NCI-H345 (cell line): ENCODE results near the gene AKIRIN2.
A peak's percentile ranks its signal among the peaks of the same experiment; 100 is the strongest.
"Not testable (repeated sequence)": the region's sequence is repeated elsewhere in the genome, so short reads cannot be mapped to it uniquely, and the experiment has no call there.

ENCODE experiments used
- DNase-seq: peaks from one replicate; lab custom pipeline; 2025; lab: John Stamatoyannopoulos, UW

AKIRIN2 gene

DNA sequence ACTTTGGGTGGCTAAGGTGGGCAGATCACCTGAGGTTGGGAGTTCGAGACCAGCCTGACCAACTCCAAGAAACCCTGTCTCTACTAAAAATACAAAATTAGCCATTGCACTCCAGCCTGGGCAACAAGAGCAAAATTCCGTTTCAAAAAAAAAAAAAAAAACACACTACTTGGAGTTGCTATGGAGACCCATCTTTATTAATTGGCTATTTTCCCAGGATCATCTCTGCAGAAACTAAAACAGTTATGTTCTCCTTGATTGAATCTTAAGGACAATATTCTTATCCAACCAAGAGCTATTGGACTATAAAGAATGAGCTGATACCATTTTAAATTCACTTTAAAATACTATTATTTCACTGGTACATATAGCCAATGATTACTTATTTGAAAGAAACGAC lies 14.7 kb downstream of the AKIRIN2 start:
- DNase-seq, result no peak

DNA sequence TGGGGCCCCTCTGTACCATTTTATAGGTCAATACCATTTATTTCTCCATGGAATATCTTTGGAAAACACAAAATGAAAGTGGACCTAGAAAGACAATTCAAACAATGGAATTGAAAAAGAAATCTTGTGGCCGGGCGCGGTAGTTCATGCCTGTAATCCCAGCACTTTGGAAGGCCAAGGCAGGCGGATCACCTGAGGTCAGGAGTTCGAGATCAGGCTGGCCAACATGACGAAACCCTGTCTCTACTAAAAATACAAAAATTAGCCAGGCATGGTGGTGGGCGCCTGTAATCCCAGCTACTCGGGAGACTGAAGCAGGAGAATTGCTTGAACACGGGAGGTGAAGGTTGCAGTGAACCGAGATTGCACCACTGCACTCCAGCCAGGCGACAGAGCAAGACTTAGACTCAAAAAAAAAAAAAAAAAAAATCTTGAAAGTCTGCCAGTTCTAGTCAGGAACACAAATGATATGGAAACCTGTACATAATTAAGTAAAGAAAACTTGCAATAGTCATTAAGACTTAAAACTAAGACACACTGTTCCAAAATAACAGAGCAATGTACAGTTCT lies 15.3 kb downstream of the AKIRIN2 start:
- not testable (repeated sequence) for DNase-seq

DNA sequence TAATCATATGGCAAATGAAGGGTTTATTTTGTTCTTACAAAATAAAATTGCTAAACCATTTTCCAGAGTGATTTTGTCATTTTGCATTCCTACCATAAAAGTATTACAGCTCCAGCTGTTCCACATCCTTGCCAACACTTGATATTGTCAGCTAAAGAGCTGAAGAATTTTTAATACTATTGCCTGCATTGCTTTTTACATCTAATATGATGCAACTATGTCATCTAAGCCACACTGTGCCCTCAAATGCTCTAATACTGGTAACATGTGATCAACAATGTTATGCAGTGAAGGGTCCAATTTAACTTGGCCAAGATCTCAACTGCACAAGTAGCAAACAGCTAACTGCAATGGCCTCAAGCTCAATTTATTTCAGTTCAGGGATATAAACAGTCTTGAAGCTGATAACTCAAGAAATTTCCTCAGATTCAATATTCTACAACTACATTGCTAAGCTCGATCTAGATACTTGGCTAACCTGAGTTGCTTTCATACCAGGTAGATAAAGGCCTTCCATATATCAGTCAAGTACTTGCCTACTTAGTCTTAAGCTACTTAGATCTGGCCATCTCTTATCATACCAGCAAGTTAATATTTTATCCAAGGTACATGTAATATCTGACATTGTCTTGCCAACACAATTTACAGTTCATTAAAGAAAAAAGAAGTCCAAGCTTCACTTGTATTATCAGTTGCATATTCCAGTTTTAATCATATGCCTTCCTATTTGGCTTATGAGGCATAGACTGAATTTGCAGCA lies 17.0 kb downstream of the AKIRIN2 start:
- no peak for DNase-seq

DNA sequence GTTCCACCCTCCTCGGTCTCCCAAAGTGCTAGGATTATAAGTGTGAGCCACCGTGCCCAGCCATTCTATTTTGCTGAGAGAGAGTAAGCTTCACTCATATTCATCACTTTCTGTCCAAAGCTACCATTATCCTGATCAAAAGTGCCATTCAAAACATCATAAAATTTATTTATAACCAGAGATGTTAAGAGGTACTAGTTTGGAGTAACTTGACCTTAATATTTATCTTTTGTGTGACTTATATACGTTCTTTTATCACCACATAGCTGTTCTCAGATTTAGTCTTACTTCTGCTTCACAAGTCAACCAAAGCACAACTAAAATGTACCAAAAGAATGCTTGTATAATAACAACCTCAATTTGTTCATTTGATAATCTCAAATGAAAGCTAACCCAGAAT lies 18.1 kb downstream of the AKIRIN2 start:
- DNase-seq, result no peak

DNA sequence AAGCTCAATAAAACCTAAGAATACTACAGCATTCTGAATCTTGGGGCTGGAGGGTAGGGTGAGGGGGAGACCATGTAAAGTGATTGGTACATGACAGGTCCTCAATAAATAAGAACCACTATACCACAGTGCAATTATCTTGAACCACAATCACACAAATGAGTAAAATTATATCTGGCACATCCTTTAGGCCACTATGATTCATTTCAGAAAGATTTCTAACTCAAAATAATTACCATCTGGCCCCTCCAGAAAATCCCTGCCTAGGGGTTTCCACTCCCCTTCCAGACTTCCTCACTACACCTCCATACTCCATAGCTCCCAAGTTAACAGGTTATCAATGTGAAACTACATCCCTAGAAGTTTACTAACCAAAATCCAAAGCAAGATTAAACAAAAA lies 19.7 kb downstream of the AKIRIN2 start:
- DNase-seq, result no peak

DNA sequence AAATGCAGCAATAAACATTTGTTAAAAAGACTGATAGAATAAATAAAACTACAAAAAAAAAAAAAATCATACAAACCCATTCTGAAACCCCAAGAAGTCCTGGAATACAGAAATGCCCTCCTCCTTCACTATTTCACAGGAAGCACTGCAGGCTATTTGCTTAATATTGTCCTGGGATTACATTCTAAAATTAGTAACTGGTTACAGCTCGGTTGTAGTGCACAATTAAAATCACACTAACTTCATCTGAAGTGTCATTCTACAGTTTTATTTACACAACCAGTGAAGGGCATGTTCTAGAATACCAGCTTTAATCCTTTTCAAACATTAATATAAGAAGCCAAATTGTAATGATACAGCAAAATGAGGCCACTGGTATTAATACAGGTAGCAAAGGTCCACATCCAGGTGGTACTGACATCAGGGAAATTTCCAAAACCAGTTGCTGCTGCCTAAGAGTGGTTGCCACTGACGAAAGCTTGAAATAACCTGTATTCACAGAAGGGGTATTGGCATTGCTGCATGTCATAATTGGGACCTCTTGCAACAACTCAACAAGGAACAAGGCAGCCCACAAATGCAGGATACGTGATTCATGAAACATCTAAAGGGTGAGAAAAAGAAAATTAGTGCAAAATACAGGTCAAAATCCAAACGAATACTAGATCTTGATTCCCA lies 26.9 kb downstream of the AKIRIN2 start:
- DNase-seq, result peak; percentile 25

DNA sequence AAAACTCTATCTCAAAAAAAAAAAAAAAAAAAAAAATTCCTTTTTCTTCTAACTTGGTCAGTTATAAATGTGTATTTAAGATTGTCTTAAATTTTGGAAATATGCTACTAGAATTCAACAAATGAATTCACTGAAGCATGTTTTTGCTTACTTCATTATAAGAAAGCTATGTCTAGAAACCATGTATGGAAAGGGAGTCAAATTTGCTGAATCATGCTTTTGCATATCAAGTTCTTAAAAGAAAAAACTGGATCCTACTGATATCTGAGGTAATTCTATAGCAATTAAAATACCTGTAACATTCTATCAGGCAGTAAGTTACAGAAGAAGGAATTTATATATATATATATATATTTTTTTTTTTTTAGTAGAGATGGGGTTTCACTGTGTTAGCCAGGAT lies 27.7 kb downstream of the AKIRIN2 start:
- no peak for DNase-seq

DNA sequence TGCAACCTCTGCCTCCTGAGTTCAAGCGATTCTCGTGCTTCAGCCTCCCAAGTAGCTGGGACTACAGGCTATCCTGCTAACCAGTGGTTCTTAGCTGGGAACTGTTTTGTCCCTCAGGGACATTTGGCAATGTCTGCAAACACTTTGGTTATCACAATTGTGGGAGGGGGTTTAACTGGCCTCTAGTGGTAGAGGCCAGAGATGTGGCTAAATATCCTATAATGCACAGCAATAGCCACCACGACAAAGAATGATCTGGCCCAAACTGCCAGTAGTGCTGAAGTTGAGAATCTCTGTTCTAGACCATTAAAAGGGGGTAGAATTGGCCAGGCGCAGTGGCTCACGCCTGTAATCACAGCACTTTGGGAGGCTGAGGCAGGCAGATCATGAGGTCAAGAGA lies 28.8 kb downstream of the AKIRIN2 start:
- DNase-seq, result no peak

DNA sequence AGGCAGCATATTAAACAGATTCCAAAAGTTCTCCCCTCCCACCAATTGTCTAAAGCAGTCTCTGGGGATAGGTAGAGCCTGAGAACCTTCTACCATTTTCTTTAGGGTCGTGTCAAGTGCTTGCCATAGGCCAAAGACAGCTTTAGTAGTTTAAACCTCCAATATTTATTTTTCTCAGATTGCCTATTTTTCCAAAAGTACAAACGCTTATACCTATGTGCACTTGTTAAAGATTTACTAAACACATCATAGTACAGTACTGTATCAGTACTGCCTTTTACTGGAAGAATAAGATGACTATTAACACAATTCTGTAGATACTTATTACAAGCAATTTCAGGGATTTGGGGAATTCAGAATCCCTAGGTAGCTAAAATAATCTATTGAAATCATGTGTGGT lies 29.4 kb downstream of the AKIRIN2 start:
- DNase-seq, result no peak

DNA sequence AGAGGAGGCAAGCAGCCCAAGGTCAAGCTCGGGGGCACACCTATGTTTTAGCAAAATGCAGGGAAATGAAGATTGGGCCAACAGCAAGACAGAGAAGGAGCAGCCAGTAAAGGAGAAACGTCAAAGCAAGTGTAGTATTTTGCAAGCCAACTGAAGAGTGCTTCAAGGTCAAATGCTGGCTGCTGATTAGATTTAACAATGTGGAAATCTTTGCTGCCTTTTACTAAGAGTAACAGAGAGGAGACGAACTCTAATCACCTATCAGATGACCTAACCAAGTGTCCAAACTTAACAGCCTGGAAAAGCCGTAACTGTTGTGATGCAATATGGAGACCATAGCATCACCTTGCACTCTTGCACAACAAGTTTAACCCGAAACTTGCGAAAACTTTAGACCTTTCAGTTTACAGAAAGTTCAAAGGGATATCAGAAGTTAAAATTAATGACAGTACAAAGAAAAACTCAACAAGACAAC lies 30.4 kb downstream of the AKIRIN2 start:
- DNase-seq, result no peak

DNA sequence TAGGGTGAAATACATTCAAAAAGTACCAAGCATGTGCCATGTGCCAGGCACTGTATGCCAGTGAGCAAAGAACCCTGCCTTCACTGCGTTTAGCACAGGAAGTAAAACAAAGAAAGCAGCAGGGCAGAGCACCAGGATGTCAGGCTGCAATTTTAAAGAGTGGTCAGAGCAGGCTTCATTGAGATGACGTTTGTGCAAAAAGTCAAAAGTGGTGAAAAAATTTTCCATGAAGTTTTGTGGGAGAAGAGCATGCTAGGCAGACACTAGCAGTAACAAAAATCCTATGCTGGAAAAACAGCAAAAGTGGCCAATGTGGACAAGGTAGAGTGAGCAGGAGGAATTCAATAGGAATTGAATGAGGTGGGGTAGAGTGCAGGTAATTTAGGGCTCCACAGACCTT lies 31.3 kb downstream of the AKIRIN2 start:
- DNase-seq, result no peak

DNA sequence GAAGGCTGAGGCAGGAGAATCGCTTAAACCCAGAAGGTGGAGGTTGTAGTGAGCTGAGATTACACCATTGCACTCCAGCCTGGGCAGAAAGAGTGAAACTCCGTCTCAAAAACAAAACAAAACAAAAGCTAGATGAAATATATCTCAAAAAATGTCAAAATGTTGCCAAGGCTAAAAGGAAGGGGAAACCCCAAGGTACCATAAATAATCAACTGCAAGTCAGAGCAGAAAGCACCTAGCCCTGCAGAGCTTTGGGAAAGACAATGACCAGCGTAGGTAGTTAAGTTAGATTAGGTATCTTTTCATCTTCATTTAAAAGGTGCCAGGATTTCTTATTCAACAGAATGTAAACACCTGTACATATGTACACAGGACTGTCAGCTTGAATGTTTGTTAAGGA lies 33.0 kb downstream of the AKIRIN2 start:
- no peak for DNase-seq

DNA sequence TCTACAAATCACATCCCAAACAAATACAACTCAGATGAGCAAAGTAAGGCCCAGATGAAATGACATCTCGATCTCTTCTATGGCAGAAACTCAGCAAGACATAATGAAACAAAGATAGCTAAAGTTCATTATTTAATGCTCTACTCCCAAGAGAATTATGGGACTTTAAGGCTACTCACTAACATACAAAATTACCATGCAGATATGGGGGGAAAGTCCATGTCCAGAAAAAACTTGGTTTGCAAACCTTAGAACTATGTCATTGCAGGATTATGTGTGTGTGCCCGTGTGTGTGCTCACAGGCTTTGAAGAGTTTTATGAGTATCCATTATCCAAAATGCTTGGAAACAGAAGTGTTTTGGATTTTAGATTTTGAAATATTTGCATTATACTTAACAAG lies 34.0 kb downstream of the AKIRIN2 start:
- DNase-seq, result no peak

DNA sequence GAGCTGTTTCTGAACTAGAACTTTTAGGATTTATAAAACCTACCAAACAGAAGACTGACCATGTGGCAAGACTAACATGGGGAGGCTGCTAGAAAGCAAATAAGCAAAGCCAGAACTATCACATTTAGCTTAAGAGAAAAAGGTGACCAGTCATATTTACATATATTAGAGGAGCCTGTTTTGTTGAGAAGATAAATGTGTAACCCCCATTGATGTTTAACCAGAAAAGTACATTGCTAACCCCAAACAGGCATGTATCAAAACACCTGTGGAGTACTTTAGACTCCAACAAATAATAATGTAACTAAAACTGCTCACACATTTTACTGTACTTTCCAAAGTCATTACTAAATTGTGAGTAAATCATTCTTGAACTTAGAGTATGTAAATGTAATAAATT lies 35.0 kb downstream of the AKIRIN2 start:
- DNase-seq, result no peak

DNA sequence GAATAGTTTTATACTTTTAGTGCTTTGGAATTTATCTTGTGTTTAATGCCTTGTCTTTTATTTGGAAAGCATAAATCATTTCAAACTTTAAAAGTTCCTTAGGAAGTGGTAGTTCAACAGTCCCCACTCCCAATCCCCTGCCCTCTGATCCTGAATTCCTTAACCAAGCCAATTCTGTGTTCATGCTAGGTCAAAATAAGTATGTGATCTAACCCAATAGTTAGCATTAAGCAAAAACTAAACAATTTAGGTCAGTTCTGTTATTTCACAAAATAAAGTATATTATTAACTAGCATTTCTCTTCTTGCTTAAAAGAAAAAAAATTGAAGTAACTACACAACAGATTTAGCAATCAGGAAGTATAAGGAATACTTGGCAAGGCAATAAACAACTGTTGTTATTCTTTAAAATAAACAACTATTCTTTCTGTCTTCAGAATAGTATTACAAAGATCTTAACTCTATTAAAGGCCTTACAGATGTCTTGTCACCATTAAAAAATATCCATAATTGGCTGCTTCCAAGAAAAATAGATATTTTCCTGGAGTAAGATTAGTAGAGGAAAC lies 37.0 kb downstream of the AKIRIN2 start:
- no peak for DNase-seq

DNA sequence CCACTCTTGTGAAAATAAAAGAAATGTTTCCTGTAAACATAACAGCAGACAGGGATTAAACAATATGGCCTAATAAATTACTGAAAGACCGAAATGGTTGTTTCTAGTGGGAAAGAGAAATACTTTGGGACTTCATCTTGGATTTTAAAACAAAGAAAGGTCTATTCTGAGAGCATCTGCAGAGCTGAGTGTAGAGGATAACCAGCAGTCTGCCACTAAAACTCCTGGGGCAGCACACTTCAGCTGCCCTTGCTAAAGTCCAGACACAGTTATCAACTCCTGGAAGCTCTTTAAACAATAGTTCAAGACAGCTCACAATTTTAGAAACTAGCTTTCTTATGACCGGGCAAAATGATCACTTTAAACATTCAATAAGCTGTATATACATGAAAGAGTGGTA lies 38.6 kb downstream of the AKIRIN2 start:
- no peak for DNase-seq

DNA sequence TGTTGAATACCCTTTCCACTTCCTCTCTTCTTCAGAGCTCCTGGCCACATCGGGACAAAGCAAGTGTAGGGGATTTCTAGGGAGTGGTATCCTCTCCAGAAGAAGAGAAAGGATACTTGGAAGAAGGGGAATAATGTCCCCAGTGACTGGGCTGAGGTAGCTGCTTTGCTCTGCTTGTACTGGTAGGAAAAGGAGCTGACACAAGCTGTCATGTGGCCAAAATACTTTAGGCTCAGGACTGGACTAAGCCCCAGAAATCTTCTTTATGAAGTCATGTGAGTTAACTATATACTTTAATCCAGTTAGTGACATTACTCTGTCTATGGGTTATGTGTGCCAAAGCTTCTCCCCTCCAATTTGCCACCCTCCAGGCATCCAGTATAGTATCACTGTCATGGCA lies 40.5 kb downstream of the AKIRIN2 start:
- DNase-seq, result no peak

DNA sequence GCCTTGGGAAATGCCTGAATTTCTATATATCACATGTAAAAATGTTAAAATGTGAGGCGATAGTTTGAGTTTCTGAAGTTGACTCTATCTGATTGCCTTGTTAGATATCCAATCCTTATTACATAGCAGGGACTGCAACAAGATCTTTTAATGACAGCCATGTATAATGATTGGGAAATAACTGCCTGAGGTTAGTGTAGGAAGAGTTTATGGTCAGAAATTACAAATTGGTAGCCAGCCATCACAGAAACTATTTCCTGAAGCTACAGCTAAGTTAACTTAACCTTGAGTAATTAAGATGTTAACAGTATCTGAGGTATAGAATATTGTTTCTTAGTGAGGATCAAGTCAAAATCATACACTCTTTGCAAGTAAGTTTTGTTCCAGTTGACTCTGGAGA lies 41.0 kb downstream of the AKIRIN2 start:
- no peak for DNase-seq

DNA sequence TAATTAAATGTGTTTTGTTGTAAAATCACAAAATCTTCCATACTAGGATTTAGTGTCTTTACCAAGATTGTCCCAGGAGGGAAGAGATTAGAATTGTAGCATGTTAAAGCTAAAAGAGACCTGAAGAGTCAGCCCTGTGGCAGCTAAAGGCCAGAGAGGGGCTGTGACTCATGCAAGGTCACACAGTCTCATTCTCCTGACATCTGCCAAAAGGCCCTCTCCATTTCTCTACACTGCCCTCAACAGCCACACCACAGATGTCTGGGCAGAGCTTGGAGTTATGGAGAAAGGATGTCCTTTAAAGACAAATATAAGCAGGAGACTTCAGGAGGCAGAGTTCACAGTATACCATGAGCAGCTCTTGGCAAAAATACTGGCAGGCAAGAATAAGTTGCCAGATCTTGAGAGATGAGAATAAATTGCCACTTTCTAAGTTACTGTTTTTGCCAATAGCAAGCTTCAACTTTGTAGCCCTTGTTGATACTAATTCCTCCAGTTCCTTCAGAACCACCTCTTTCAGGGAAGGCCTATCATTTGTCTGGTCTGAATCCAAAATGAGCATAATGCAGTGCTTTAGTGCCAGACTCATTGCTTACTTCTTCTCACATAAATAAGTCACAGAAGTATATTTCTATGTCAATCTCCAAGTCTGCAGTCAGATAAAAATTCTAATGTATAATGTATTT lies 41.7 kb downstream of the AKIRIN2 start:
- no peak for DNase-seq

DNA sequence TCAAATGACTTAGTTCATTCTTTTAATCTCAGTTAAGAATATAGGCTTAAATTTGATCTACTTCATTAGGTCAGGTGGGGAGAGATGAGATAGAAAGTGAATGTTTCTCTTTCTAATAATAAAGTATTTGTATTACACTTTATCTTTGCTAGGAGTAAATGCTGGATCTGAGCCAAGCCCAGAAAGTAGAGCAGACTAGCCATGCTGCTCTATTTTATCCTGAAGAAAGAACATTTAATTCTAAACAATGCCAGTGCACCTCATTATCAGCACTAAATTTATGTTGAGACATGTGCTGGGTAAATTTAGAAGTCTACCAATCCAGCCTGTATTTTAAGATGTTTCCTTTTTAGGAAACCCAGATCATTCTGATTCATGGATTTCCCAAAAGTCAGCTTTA lies 43.5 kb downstream of the AKIRIN2 start:
- no peak for DNase-seq

DNA sequence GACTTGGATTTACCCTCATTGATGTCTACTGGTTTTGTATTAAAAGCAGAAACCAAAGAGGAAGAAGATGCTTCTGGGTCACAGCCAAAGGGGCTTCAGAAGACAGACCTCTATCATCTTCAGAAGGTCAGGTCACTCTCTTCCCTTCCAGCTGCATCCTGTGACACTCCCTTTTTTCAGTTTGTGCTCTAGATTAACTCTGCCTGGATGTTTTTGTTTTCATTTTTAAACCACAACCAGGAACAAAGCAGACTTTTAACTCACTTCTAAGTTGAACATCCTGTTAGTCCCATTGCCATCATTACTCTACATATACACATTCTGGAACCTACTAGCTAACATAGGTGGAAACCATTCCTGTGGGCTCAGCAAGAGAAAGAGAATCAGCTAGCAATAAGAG lies 45.2 kb downstream of the AKIRIN2 start:
- DNase-seq, result no peak

DNA sequence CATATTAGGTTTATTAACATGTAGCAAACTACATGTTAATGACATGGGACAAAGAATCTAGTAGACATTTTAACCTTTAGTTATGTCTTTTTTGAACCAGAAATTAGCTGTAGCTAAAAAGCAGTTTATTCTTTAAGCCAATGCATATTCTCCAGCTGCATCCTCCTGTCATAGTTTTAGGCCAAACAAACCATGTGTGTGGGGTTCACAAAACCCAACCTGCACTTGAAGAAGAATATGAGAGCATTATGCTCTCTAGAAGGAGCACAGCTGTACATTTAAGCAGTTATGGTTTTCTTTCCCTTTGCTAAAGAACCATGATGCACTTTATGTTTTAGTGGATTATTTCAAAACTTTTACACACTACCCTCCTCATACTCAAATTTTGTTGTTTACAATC lies 46.2 kb downstream of the AKIRIN2 start:
- no peak for DNase-seq
